Measurements from ENCODE around the gene CYP2D6.
"Not testable (repeated sequence)": the region's sequence is repeated elsewhere in the genome, so short reads cannot be mapped to it uniquely, and the experiment has no call there.

The CYP2D6 gene

GRCh38 chr22:42130639-42131431 lies at the start of gene CYP2D6:
TSS of gene CYP2D6 (minus strand) at chr22:42130810. CDS start at chr22:42130791, 19 bp downstream.
- not testable (repeated sequence) for DNase-seq (ENCODE audit: low read depth); H3K4me3 ChIP-seq (ENCODE audit: low read depth, low read length)

- no peak for TF ChIP-seq CTCF (IDR thresholded peaks at IDR 0.05; ENCODE audit: insufficient read depth, low read depth, low read length, missing control alignments)
- DNase-seq (ENCODE audit: low read depth): no peak
- no peak overlapping the region for H3K4me3 ChIP-seq (ENCODE audit: low read depth, low read length)
Measured at GRCh38 chr22:42179616-42180015, 49.0 kb upstream of the CYP2D6 start.

- TF ChIP-seq CTCF (IDR thresholded peaks at IDR 0.05; ENCODE audit: insufficient read depth, low read depth, low read length, missing control alignments): no peak
- no peak overlapping the region for H3K4me3 ChIP-seq (ENCODE audit: low read depth, low read length)
- peak; percentile 32 for DNase-seq (ENCODE audit: low read depth)
Measured at GRCh38 chr22:42178910-42179519, 48.4 kb upstream of the CYP2D6 start.

- H3K4me3 ChIP-seq (ENCODE audit: low read depth, low read length): no peak overlapping the region
- TF ChIP-seq CTCF (IDR thresholded peaks at IDR 0.05; ENCODE audit: insufficient read depth, low read depth, low read length, missing control alignments): no peak
- no peak for DNase-seq (ENCODE audit: low read depth)
Measured at GRCh38 chr22:42177891-42178336, 47.3 kb upstream of the CYP2D6 start.

GRCh38 chr22:42176255-42176915 lies 45.8 kb upstream of the CYP2D6 start:
- no peak for DNase-seq (ENCODE audit: low read depth)
- no peak for TF ChIP-seq CTCF (IDR thresholded peaks at IDR 0.05; ENCODE audit: insufficient read depth, low read depth, low read length, missing control alignments)
- H3K4me3 ChIP-seq (ENCODE audit: low read depth, low read length): no peak overlapping the region

GRCh38 chr22:42174062-42174461 lies 43.5 kb upstream of the CYP2D6 start:
- TF ChIP-seq CTCF (IDR thresholded peaks at IDR 0.05; ENCODE audit: insufficient read depth, low read depth, low read length, missing control alignments): no peak
- H3K4me3 ChIP-seq (ENCODE audit: low read depth, low read length): no peak overlapping the region
- no peak for DNase-seq (ENCODE audit: low read depth)

- DNase-seq (ENCODE audit: low read depth): no peak
- no peak for TF ChIP-seq CTCF (IDR thresholded peaks at IDR 0.05; ENCODE audit: insufficient read depth, low read depth, low read length, missing control alignments)
- no peak overlapping the region for H3K4me3 ChIP-seq (ENCODE audit: low read depth, low read length)
Measured at GRCh38 chr22:42173183-42173926, 42.7 kb upstream of the CYP2D6 start.
